Neuronal stem cell (in vitro differentiated cells): ENCODE measurements around the gene MYCBPAP.

Experiments used
- DNase-seq: peaks from one replicate; pipeline ENCODE4 v3.0.0-alpha.2; 2013; ENCODE audit warnings: low spot score
- H2AFZ ChIP-seq: one replicate; pipeline ENCODE4 v1.6.1; 2013; ENCODE audit warnings: mild to moderate bottlenecking, low read length, inconsistent platforms
- H2AK5ac ChIP-seq: 2 replicates; pipeline ENCODE4 v1.6.1; 2013; ENCODE audit warnings: low read depth, mild to moderate bottlenecking, inconsistent platforms, low read length, moderate library complexity, mixed read lengths
- H2BK120ac ChIP-seq: 2 replicates; pipeline ENCODE4 v1.6.1; 2013; ENCODE audit warnings: low read depth, mild to moderate bottlenecking, inconsistent platforms, low read length, moderate library complexity, mixed read lengths
- H2BK12ac ChIP-seq: one replicate; pipeline ENCODE4 v1.6.1; 2013; ENCODE audit warnings: low read length, inconsistent platforms
- H2BK15ac ChIP-seq: 2 replicates; pipeline ENCODE4 v1.6.1; 2013; ENCODE audit warnings: mild to moderate bottlenecking, low read length, inconsistent platforms, mixed read lengths
- H2BK5ac ChIP-seq: one replicate; pipeline ENCODE4 v1.6.1; 2013; ENCODE audit warnings: inconsistent platforms, mild to moderate bottlenecking, low read length, moderate library complexity
- H3K14ac ChIP-seq: one replicate; pipeline ENCODE4 v1.6.1; 2013; ENCODE audit warnings: low read length, inconsistent platforms
- H3K18ac ChIP-seq: 2 replicates; pipeline ENCODE4 v1.6.1; 2013; ENCODE audit warnings: low read length, inconsistent platforms
- H3K23ac ChIP-seq: 2 replicates; pipeline ENCODE4 v1.6.1; 2013; ENCODE audit warnings: low read depth, mild to moderate bottlenecking, mixed read lengths, low read length, inconsistent platforms; ENCODE audit not compliant: poor library complexity
- H3K27ac ChIP-seq: replicated peaks from 3 replicates; pipeline ENCODE4 v1.5.1; 2013; ENCODE audit warnings: low read length, inconsistent platforms
- H3K27me3 ChIP-seq, 3 experiments: 2 replicates each; pipeline ENCODE4 v1.6.1; 2013; ENCODE audit warnings: low read length in 3 of 3, mild to moderate bottlenecking in 2 of 3, inconsistent platforms in 1 of 3, low read depth in 1 of 3, mixed read lengths in 1 of 3, moderate library complexity in 1 of 3; ENCODE audit not compliant: control insufficient read depth in 3 of 3, insufficient read depth in 3 of 3
- H3K36me3 ChIP-seq, 2 donors: replicated peaks in 1 of 2; 2 replicates each; pipeline ENCODE4 v1.6.1; 2013; ENCODE audit warnings: low read length in 2 of 2; ENCODE audit not compliant: control insufficient read depth in 2 of 2, insufficient read depth in 2 of 2
- H3K4ac ChIP-seq: 2 replicates; pipeline ENCODE4 v1.6.1; 2013; ENCODE audit warnings: inconsistent platforms, mild to moderate bottlenecking, low read length, moderate library complexity
- H3K4me1 ChIP-seq, 2 donors: 1 replicate in 1 of 2; 2 replicates in 1 of 2; pipeline ENCODE4 v1.6.1; 2013; ENCODE audit warnings: low read length in 2 of 2, low read depth in 1 of 2; ENCODE audit not compliant: control insufficient read depth in 2 of 2, insufficient read depth in 1 of 2
- H3K4me2 ChIP-seq: one replicate; pipeline ENCODE4 v1.6.1; 2013; ENCODE audit warnings: mild to moderate bottlenecking, low read length, inconsistent platforms; ENCODE audit not compliant: insufficient read depth, poor library complexity, severe bottlenecking
- H3K4me3 ChIP-seq, 2 donors: 2 replicates each; pipeline ENCODE4 v1.5.1; 2013; ENCODE audit warnings: low read length in 2 of 2, mild to moderate bottlenecking in 2 of 2, inconsistent platforms in 1 of 2, moderate library complexity in 1 of 2
- H3K79me1 ChIP-seq: one replicate; pipeline ENCODE4 v1.6.1; 2013; ENCODE audit warnings: low read depth, mild to moderate bottlenecking, inconsistent platforms, low read length, moderate library complexity
- H3K9ac ChIP-seq: one replicate; pipeline ENCODE4 v1.6.1; 2013; ENCODE audit warnings: mild to moderate bottlenecking, low read depth, low read length, inconsistent platforms; ENCODE audit not compliant: poor library complexity
- H3K9me3 ChIP-seq, 2 donors: replicated peaks in 1 of 2; 2 replicates each; pipeline versions ENCODE3 to v1.6.1; 2013; ENCODE audit warnings: low read length in 2 of 2, mild to moderate bottlenecking in 2 of 2, inconsistent platforms in 1 of 2, low read depth in 1 of 2, mixed read lengths in 1 of 2, moderate library complexity in 1 of 2; ENCODE audit not compliant: control insufficient read depth in 2 of 2, insufficient read depth in 1 of 2
- H4K8ac ChIP-seq: one replicate; pipeline ENCODE4 v1.6.1; 2013; ENCODE audit warnings: low read depth, mild to moderate bottlenecking, inconsistent platforms, low read length, moderate library complexity
- H4K91ac ChIP-seq: one replicate; pipeline ENCODE4 v1.6.1; 2013; ENCODE audit warnings: low read length, low read depth, mild to moderate bottlenecking, inconsistent platforms; ENCODE audit not compliant: poor library complexity
- WGBS, 2 donors: extraction: QIAGEN DNeasy Blood & Tissue Kit; methylation state at CpG; one replicate each; pipeline ENCODE4 v1.1.7; 2013; ENCODE audit warnings: missing lambda C conversion rate in 2 of 2, mixed read lengths in 1 of 2; ENCODE audit not compliant: insufficient read length in 2 of 2, insufficient replicate concordance in 1 of 2; ENCODE audit errors: extremely low coverage in 2 of 2; 5-methylcytosine and 5-hydroxymethylcytosine counted together

MYCBPAP gene

GRCh38 chr17:50535407-50535806, 27.2 kb downstream of the MYCBPAP start:
- no peak overlapping the region for H2BK12ac ChIP-seq
- no peak overlapping the region for H3K9ac ChIP-seq
- H3K18ac ChIP-seq = no peak overlapping the region
- H3K14ac ChIP-seq = no peak overlapping the region
- no peak overlapping the region for H3K27ac ChIP-seq
- no CpG with 5 or more reads among the region's 7 CpGs for WGBS, 2 donors
- no peaks in the 10 kb centered on the region for H3K36me3 ChIP-seq
- H2BK120ac ChIP-seq = no peak overlapping the region
- no peak overlapping the region for H3K23ac ChIP-seq
- no peaks in the 10 kb centered on the region for H3K9me3 ChIP-seq
- H3K4me1 ChIP-seq = peaks cover 28 to 37% of the 10 kb centered on the region in 2 donors
- no peak overlapping the region for H3K4ac ChIP-seq
- no peak overlapping the region for H4K91ac ChIP-seq
- H3K4me3 ChIP-seq = no peak overlapping the region
- no peak overlapping the region for H3K4me2 ChIP-seq
- no peak overlapping the region for H4K8ac ChIP-seq
- H2AK5ac ChIP-seq = no peak overlapping the region
- no peak overlapping the region for H2BK5ac ChIP-seq
- no peak for DNase-seq
- H2AFZ ChIP-seq = no peak overlapping the region
- H3K27me3 ChIP-seq = peaks cover 2 to 63% (median 26%) of the 10 kb centered on the region in 3 experiments
- H2BK15ac ChIP-seq = no peak overlapping the region
- H3K79me1 ChIP-seq = no peaks in the 10 kb centered on the region

GRCh38 chr17:50536683-50537646, 28.7 kb downstream of the MYCBPAP start:
- Histone ChIP-seq H4K8ac (no peak overlapping the region), H3K9ac (no peak overlapping the region), H3K27me3 (peaks cover 2 to 61% (median 26%) of the 10 kb centered on the region in 3 experiments), H3K18ac (peak overlapping the region; percentile 39), H2AK5ac (peak overlapping the region; percentile 61), H3K4me2 (no peak overlapping the region), H2BK5ac (peak overlapping the region; percentile 48), H3K4ac (no peak overlapping the region), H3K14ac (peak overlapping the region; percentile 78), H3K79me1 (no peaks in the 10 kb centered on the region), H2AFZ (no peak overlapping the region), H4K91ac (no peak overlapping the region), H3K27ac (no peak overlapping the region), H3K4me3 (no peak overlapping the region), H3K36me3 (no peaks in the 10 kb centered on the region), H2BK15ac (peak overlapping the region; percentile 45), H3K4me1 (peaks cover 34 to 43% of the 10 kb centered on the region in 2 donors), H2BK120ac (no peak overlapping the region), H2BK12ac (peak overlapping the region; percentile 53), H3K9me3 (no peaks in the 10 kb centered on the region), H3K23ac (peak overlapping the region; percentile 83)
- no peak for DNase-seq
- WGBS, 2 donors = no CpG with 5 or more reads among the region's 45 CpGs

- Histone ChIP-seq H2BK12ac (peak overlapping the region; percentile 1), H3K14ac (no peak overlapping the region)
- no CpG with 5 or more reads among the region's 20 CpGs for WGBS, 2 donors
Observed at GRCh38 chr17:50537721-50538548, 29.7 kb downstream of the MYCBPAP start.

More at GRCh38 chr17:50537721-50538548, 29.7 kb downstream of the MYCBPAP start:
- no peak overlapping the region for H3K27ac ChIP-seq
- H3K9ac ChIP-seq = no peak overlapping the region
- H3K4me1 ChIP-seq = peaks cover 32 to 42% of the 10 kb centered on the region in 2 donors
- no peak overlapping the region for H3K4ac ChIP-seq
- H3K4me2 ChIP-seq = no peak overlapping the region
- no peak for DNase-seq
- no peak overlapping the region for H4K91ac ChIP-seq
- no peaks in the 10 kb centered on the region for H3K36me3 ChIP-seq
- H2AFZ ChIP-seq = peak overlapping the region; percentile 39
- no peak overlapping the region for H3K4me3 ChIP-seq
- no peak overlapping the region for H4K8ac ChIP-seq
- peak overlapping the region; percentile 32 for H2BK15ac ChIP-seq
- H2BK5ac ChIP-seq = no peak overlapping the region
- H3K9me3 ChIP-seq = no peaks in the 10 kb centered on the region
- H3K18ac ChIP-seq = peak overlapping the region; percentile 53
- peaks cover 2 to 51% (median 20%) of the 10 kb centered on the region in 3 experiments for H3K27me3 ChIP-seq
- peak overlapping the region; percentile 42 for H2AK5ac ChIP-seq
- H3K79me1 ChIP-seq = no peaks in the 10 kb centered on the region
- no peak overlapping the region for H2BK120ac ChIP-seq
- no peak overlapping the region for H3K23ac ChIP-seq
